ENCODE results near the gene MALT1. TPM values are rescaled to one million over a fixed set of nuclear protein-coding genes. Genes with fewer than 3 reads are reported as not detected.

Gene MALT1
- total and polyA plus RNA-seq, 2 donors (not counting 1 experiment from before 2014, with no cell fraction given) = 42.4 to 81.2 TPM

- no peak overlapping the region for H2AFZ ChIP-seq (ENCODE audit: insufficient read depth, low read depth, low read length, poor library complexity, severe bottlenecking)
- ChIA-PET POLR2A (no interaction called here), CTCF (interaction anchor here (1.0 to 6.1 kb wide), 8 partner anchors 10 to 880 kb away, joined by 3 to 337 read pairs (median 14); partner anchors contain the start of gene MALT1)
- no peaks in the 10 kb centered on the region for H3K9me3 Mint-ChIP-seq (ENCODE audit: insufficient read depth)
- H3K9ac ChIP-seq (ENCODE audit: low read length) = no peak overlapping the region
- no peak overlapping the region for H3K4me3 ChIP-seq (ENCODE audit: control extremely low read depth in 1 of 5, extremely low read depth in 1 of 5, insufficient read depth in 1 of 5, low read depth in 2 of 5, low read length in 4 of 5)
- 95% methylated on average over 9 of the region's 15 CpGs for WGBS (ENCODE audit: insufficient coverage)
- no peaks in the 10 kb centered on the region for H4K20me1 ChIP-seq (ENCODE audit: control insufficient read depth, insufficient read depth, low read length, poor library complexity, severe bottlenecking)
- peaks cover 20% of the 10 kb centered on the region for H3K27me3 Mint-ChIP-seq
- no peaks in the 10 kb centered on the region for H3K9me3 ChIP-seq (ENCODE audit: control extremely low read depth in 1 of 3, control insufficient read depth in 2 of 3, insufficient read depth in 1 of 3, low read length in 2 of 3)
- H3K36me3 ChIP-seq (replicated peaks in 1 of 2; ENCODE audit: control extremely low read depth in 1 of 2, control insufficient read depth in 1 of 2, extremely low read depth in 1 of 2, insufficient read depth in 2 of 2, low read length in 1 of 2) = no peaks in the 10 kb centered on the region
- H3K79me2 ChIP-seq (ENCODE audit: control insufficient read depth, insufficient read depth, low read length) = no peaks in the 10 kb centered on the region
- DNase-seq (no peak), ATAC-seq (ENCODE audit: low read depth) (no peak)
- no peak for TF ChIP-seq CTCF (IDR thresholded peaks at IDR 0.05)
- TF ChIP-seq EZH2 (IDR thresholded peaks at IDR 0.05; ENCODE audit: borderline replicate concordance, insufficient read depth, low read depth, low read length, poor library complexity, severe bottlenecking) = no peak
- H3K4me3 Mint-ChIP-seq = peak overlapping the region; percentile 24
- peaks cover 0 to 18% (median 1%) of the 10 kb centered on the region in 4 experiments for H3K27me3 ChIP-seq (replicated peaks in 1 of 4; ENCODE audit: control extremely low read depth in 1 of 4, control insufficient read depth in 3 of 4, insufficient read depth in 4 of 4, low read length in 3 of 4)
- peak overlapping the region; percentile 41 for H3K4me2 ChIP-seq (replicated peaks; ENCODE audit: low read depth, low read length, poor library complexity, severe bottlenecking)
- peaks cover 25% of the 10 kb centered on the region for H3K4me1 Mint-ChIP-seq
- H3K27ac Mint-ChIP-seq = peak overlapping the region; percentile 26
- no peak overlapping the region for H3K27ac ChIP-seq (ENCODE audit: low read length in 2 of 2)
- peaks cover 18 to 29% of the 10 kb centered on the region in 2 donors for H3K4me1 ChIP-seq (ENCODE audit: control insufficient read depth in 2 of 2, insufficient read depth in 2 of 2, low read length in 2 of 2)
- intact Hi-C loops (cut with micrococcal nuclease) = loop anchor here (5.0 kb wide), 3 partner anchors 90 to 880 kb away; partner anchors contain the start of gene MALT1
Measured at GRCh38 chr18:58761970-58762780, 90.9 kb downstream of the MALT1 start.

GRCh38 chr18:58762781-58763171 is 91.5 kb downstream of the MALT1 start:
- POLR2A ChIA-PET = no interaction called here
- no peak for DNase-seq
- TF ChIP-seq CTCF (IDR thresholded peaks at IDR 0.05) = no peak
- TF ChIP-seq EZH2 (IDR thresholded peaks at IDR 0.05; ENCODE audit: borderline replicate concordance, insufficient read depth, low read depth, low read length, poor library complexity, severe bottlenecking) = no peak

More at GRCh38 chr18:58762781-58763171, 91.5 kb downstream of the MALT1 start:
- H3K9ac ChIP-seq (ENCODE audit: low read length) = no peak overlapping the region
- no peaks in the 10 kb centered on the region for H3K79me2 ChIP-seq (ENCODE audit: control insufficient read depth, insufficient read depth, low read length)
- CTCF ChIA-PET = interaction anchor here (0.8 to 9.2 kb wide), 16 partner anchors 11 to 881 kb away, joined by 3 to 337 read pairs (median 6); no protein-coding TSS in a partner anchor
- Mint-ChIP-seq H3K4me1 (peaks cover 25% of the 10 kb centered on the region), H3K4me3 (no peak overlapping the region), H3K9me3 (ENCODE audit: insufficient read depth) (no peaks in the 10 kb centered on the region), H3K27ac (no peak overlapping the region), H3K27me3 (peaks cover 21% of the 10 kb centered on the region)
- H3K36me3 ChIP-seq (replicated peaks in 1 of 2; ENCODE audit: control extremely low read depth in 1 of 2, control insufficient read depth in 1 of 2, extremely low read depth in 1 of 2, insufficient read depth in 2 of 2, low read length in 1 of 2) = no peaks in the 10 kb centered on the region
- no peaks in the 10 kb centered on the region for H4K20me1 ChIP-seq (ENCODE audit: control insufficient read depth, insufficient read depth, low read length, poor library complexity, severe bottlenecking)
- H3K27ac ChIP-seq (ENCODE audit: low read length in 2 of 2) = no peak overlapping the region
- peaks cover 0 to 19% (median 1%) of the 10 kb centered on the region in 4 experiments for H3K27me3 ChIP-seq (replicated peaks in 1 of 4; ENCODE audit: control extremely low read depth in 1 of 4, control insufficient read depth in 3 of 4, insufficient read depth in 4 of 4, low read length in 3 of 4)
- H2AFZ ChIP-seq (ENCODE audit: insufficient read depth, low read depth, low read length, poor library complexity, severe bottlenecking) = no peak overlapping the region
- H3K4me2 ChIP-seq (replicated peaks; ENCODE audit: low read depth, low read length, poor library complexity, severe bottlenecking) = no peak overlapping the region
- no peak overlapping the region for H3K4me3 ChIP-seq (ENCODE audit: control extremely low read depth in 1 of 5, extremely low read depth in 1 of 5, insufficient read depth in 1 of 5, low read depth in 2 of 5, low read length in 4 of 5)
- H3K9me3 ChIP-seq (ENCODE audit: control extremely low read depth in 1 of 3, control insufficient read depth in 2 of 3, insufficient read depth in 1 of 3, low read length in 2 of 3) = no peaks in the 10 kb centered on the region
- WGBS (ENCODE audit: insufficient coverage) = 77% methylated on average over 4 of the region's 10 CpGs
- intact Hi-C loops (cut with micrococcal nuclease) = loop anchor here (5.0 kb wide), 3 partner anchors 90 to 880 kb away; partner anchors contain the start of gene MALT1
- no peak for ATAC-seq (ENCODE audit: low read depth)
- peaks cover 18 to 29% of the 10 kb centered on the region in 2 donors for H3K4me1 ChIP-seq (ENCODE audit: control insufficient read depth in 2 of 2, insufficient read depth in 2 of 2, low read length in 2 of 2)

Measured in B cell (primary cell).